ENCODE results near the gene TLL2. TPM values are rescaled to one million over a fixed set of nuclear protein-coding genes. Genes with fewer than 3 reads are reported as not detected.

Gene TLL2
- total and polyA plus RNA-seq, 3 experiments from 2014 or later: 0.09 TPM; not detected in 2

DNA sequence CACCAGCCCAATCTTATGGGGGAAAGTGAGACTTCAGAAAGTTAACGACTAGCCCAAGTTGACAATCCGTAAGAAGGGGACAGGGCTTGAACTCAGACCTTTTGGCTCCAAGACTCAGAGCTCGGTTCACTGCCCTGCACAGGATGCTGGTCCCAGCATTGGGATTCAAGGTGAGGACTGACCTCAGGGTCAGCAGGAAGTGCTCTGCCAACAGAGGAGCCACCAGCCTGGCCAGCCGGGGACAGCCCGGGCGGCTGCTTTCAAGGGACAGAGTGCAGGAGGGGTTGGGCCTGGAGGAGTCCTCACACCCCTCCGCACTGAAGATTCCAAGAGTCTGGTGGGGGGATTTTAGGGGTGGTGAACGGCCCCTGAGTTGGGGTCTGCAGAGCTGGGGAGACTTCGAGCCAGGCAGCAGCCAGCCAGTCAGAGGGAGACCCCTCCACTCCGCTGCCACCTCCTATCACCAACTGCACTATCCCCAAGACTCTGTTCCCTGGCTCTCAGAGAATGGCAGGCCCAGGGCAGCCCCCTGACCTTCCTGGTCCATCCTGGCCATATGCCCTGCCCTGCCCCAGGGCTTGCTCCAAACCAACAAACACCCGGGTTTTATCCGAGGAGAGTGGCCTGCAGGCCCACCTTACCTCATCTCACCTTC lies 19.7 kb downstream of the TLL2 start:
- Histone ChIP-seq H3K36me3 (ENCODE audit: insufficient read depth, low read length) (no peaks in the 10 kb centered on the region), H3K4me1 (ENCODE audit: insufficient read depth, low read length) (no peaks in the 10 kb centered on the region), H3K27ac (ENCODE audit: low read depth, low read length) (no peak overlapping the region), H3K9me3 (ENCODE audit: low read length) (no peaks in the 10 kb centered on the region), H3K4me3 (ENCODE audit: low read length) (no peak overlapping the region), H3K27me3 (ENCODE audit: insufficient read depth, low read length, poor library complexity, severe bottlenecking) (peaks cover 4% of the 10 kb centered on the region)
- H3K27ac Mint-ChIP-seq: no peak overlapping the region
- CTCF ChIA-PET: no interaction called here
- DNase-seq: no peak
- POLR2A ChIA-PET: no interaction called here
- peaks cover 0 to 3% (median 0%) of the 10 kb centered on the region in 3 donors for H3K36me3 Mint-ChIP-seq
- no peaks in the 10 kb centered on the region for H3K4me1 Mint-ChIP-seq
- H3K27me3 Mint-ChIP-seq: peaks cover 14 to 47% of the 10 kb centered on the region in 2 donors
- H3K4me3 Mint-ChIP-seq: no peak overlapping the region
- H3K9me3 Mint-ChIP-seq: no peaks in the 10 kb centered on the region

DNA sequence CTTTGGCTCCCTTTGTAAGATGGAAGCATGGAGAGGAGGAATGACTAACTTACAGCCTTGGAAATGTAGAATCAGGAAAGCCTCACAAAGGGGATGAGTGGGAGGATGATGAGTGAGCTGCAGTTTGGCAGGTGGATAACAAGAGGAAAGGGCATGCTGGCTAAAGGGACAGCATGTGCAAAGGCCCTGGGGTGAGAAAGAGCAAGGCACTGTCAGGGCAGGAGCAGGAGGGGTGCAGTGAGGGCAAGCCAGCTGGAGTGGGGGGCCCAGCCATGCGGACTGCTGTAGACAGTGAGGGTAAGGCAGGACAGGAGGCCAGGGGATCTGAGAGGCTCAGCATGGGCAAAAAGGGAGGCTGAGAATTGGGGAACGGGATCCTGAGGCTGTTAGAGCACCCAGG lies 20.5 kb downstream of the TLL2 start:
- H3K4me3 Mint-ChIP-seq: no peak overlapping the region
- POLR2A ChIA-PET: no interaction called here

DNA sequence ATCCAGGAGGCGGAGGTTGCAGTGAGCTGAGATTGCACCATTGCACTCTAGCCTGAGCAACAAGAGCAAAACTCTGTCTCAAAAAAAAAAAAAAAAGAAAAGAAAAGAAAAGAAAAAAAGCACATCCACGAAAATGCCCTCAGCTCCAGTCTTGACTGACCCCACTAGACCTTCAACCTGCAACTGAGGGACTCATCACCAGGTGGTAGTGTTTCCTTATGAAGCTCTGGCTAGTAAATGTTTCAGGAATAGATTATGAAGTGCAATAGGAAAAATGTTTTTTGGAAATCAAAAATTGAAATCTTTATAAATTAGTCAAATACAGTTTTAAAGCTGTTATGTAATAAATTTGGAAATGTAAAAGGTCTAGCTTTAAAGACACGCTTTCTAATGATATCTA lies 22.4 kb downstream of the TLL2 start:
- Histone ChIP-seq H3K36me3 (ENCODE audit: insufficient read depth, low read length) (no peaks in the 10 kb centered on the region), H3K4me3 (ENCODE audit: low read length) (no peak overlapping the region), H3K4me1 (ENCODE audit: insufficient read depth, low read length) (no peaks in the 10 kb centered on the region), H3K9me3 (ENCODE audit: low read length) (no peaks in the 10 kb centered on the region), H3K27ac (ENCODE audit: low read depth, low read length) (no peak overlapping the region), H3K27me3 (ENCODE audit: insufficient read depth, low read length, poor library complexity, severe bottlenecking) (peaks cover 4% of the 10 kb centered on the region)
- CTCF ChIA-PET: no interaction called here
- H3K27ac Mint-ChIP-seq: no peak overlapping the region
- no peak for DNase-seq
- no peak overlapping the region for H3K4me3 Mint-ChIP-seq
- no peaks in the 10 kb centered on the region for H3K4me1 Mint-ChIP-seq
- H3K36me3 Mint-ChIP-seq: peaks cover 0 to 3% (median 0%) of the 10 kb centered on the region in 3 donors
- H3K9me3 Mint-ChIP-seq: no peaks in the 10 kb centered on the region
- peaks cover 12 to 46% of the 10 kb centered on the region in 2 donors for H3K27me3 Mint-ChIP-seq
- POLR2A ChIA-PET: no interaction called here

More for the DNA sequence above, 20.5 kb downstream of the TLL2 start:
- Histone ChIP-seq H3K9me3 (ENCODE audit: low read length) (no peaks in the 10 kb centered on the region), H3K4me1 (ENCODE audit: insufficient read depth, low read length) (no peaks in the 10 kb centered on the region), H3K27ac (ENCODE audit: low read depth, low read length) (no peak overlapping the region), H3K27me3 (ENCODE audit: insufficient read depth, low read length, poor library complexity, severe bottlenecking) (peaks cover 4% of the 10 kb centered on the region), H3K4me3 (ENCODE audit: low read length) (no peak overlapping the region), H3K36me3 (ENCODE audit: insufficient read depth, low read length) (no peaks in the 10 kb centered on the region)
- Mint-ChIP-seq H3K27me3 (peaks cover 16 to 50% of the 10 kb centered on the region in 2 donors), H3K4me1 (no peaks in the 10 kb centered on the region), H3K36me3 (peaks cover 0 to 3% (median 0%) of the 10 kb centered on the region in 3 donors), H3K9me3 (no peaks in the 10 kb centered on the region), H3K27ac (no peak overlapping the region)
- CTCF ChIA-PET: no interaction called here
- DNase-seq: no peak

DNA sequence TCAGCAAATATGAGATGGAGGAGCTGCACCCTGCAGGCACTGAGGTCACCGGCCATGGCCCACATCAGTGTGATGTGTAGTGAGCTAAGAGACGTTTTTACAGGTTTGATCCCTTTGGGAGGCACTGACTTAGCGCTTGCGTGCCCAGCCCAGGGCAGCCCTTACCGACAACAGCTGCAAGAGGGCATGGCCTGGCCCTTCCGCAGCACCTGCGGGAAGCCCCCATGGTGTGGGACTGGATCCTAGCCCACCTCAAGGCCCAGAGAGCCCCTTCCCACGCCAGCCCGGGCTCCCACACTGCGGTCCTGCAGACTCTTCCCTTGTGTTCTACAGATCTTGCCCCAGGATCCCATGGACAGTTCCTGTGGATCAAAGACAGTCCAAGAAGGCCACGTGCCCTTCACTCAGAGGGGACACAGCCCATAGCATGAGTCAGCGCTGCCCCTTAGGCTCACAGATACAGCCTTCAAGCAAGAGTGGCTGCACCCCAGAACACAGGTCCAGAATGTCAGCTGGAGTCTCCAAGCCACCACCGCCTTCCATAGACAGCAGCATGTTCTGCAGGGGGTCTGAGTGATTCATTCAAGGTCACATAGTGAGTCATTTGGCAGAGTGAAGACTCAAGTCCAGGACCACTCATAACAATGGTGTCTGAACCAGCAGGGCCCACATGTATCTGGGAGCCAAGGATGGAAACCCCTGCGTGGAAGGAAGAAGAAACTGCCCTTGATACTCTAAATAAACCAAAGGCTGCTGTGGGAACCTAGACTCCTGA lies 25.4 kb downstream of the TLL2 start:
- H3K4me3 Mint-ChIP-seq: no peak overlapping the region
- ChIA-PET CTCF (no interaction called here), POLR2A (no interaction called here)
- no peak overlapping the region for H3K4me3 ChIP-seq (ENCODE audit: low read length)
- H3K27me3 Mint-ChIP-seq: peaks cover 10 to 40% of the 10 kb centered on the region in 2 donors
- H3K4me1 ChIP-seq (ENCODE audit: insufficient read depth, low read length): no peaks in the 10 kb centered on the region
- H3K27ac Mint-ChIP-seq: peak overlapping the region in 1 of 8 donors; percentile 24
- H3K36me3 ChIP-seq (ENCODE audit: insufficient read depth, low read length): no peaks in the 10 kb centered on the region
- no peaks in the 10 kb centered on the region for H3K36me3 Mint-ChIP-seq
- H3K4me1 Mint-ChIP-seq: no peaks in the 10 kb centered on the region
- no peaks in the 10 kb centered on the region for H3K9me3 Mint-ChIP-seq
- no peak for DNase-seq
- H3K27me3 ChIP-seq (ENCODE audit: insufficient read depth, low read length, poor library complexity, severe bottlenecking): peaks cover 4% of the 10 kb centered on the region
- H3K9me3 ChIP-seq (ENCODE audit: low read length): no peaks in the 10 kb centered on the region
- no peak overlapping the region for H3K27ac ChIP-seq (ENCODE audit: low read depth, low read length)

DNA sequence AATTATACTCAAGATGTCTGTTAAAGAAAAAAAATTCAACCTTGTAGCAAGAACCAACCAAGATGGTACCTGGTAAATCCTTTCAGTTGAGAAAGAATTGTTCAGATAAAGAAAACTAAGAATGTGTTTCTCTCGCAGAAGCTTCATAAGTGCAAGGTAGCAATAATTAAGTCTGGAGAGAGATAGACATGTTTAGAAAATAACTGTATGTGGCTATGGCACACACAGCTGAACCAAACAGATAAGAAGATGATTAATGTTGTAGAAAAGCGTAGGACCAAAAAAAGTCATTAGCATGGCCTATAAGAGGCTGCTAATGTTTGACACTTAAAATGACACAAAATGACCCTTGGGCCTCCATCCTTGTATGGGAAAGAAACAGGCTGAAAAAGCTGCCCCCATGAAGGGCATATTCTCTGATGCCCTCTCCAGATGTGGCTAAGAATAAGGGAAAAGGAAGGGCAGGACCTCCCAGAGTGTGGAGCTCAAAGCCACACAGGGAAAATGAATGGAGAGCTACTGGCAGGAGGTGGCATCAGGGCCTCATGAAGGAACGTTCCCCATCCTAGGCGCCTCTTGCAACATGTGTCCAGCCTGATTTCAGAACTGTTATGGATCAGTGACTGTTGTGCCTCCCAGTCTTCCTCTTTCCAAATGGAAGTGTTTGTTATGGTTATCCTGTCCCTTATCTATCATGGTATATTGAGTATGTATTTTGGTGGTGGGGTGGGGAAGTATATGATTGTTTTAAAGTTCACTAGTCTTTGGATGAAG lies 30.7 kb downstream of the TLL2 start:
- H3K27me3 ChIP-seq (ENCODE audit: insufficient read depth, low read length, poor library complexity, severe bottlenecking): no peaks in the 10 kb centered on the region
- H3K27ac Mint-ChIP-seq: no peak overlapping the region
- POLR2A ChIA-PET: no interaction called here
- H3K9me3 ChIP-seq (ENCODE audit: low read length): no peaks in the 10 kb centered on the region
- H3K36me3 ChIP-seq (ENCODE audit: insufficient read depth, low read length): no peaks in the 10 kb centered on the region
- H3K4me3 ChIP-seq (ENCODE audit: low read length): no peak overlapping the region
- H3K27ac ChIP-seq (ENCODE audit: low read depth, low read length): no peak overlapping the region
- H3K36me3 Mint-ChIP-seq: no peaks in the 10 kb centered on the region
- peaks cover 10 to 42% of the 10 kb centered on the region in 2 donors for H3K27me3 Mint-ChIP-seq
- H3K4me1 Mint-ChIP-seq: no peaks in the 10 kb centered on the region
- no peak for DNase-seq
- no peaks in the 10 kb centered on the region for H3K4me1 ChIP-seq (ENCODE audit: insufficient read depth, low read length)
- H3K4me3 Mint-ChIP-seq: no peak overlapping the region
- H3K9me3 Mint-ChIP-seq: no peaks in the 10 kb centered on the region
- CTCF ChIA-PET: no interaction called here

DNA sequence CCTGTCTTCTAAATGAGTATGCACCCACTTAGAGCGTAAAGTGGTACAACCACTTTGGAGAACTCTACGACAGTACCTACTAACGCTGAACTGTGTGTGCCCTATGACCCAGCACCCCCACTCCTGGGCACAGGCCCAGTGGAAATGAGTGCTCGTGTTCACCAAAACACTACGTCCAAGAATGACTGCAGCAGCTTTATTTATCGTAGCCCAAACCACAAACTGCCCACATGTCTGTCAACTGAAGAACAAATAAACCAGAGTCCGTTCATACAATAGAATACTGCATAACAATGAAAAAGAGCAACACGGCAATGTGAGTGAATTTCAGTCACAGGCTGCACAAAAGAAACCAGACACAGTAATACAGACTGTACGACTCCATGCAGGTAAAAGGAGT lies 35.4 kb downstream of the TLL2 start:
- no peaks in the 10 kb centered on the region for H3K27me3 ChIP-seq (ENCODE audit: insufficient read depth, low read length, poor library complexity, severe bottlenecking)
- Mint-ChIP-seq H3K27ac (no peak overlapping the region), H3K27me3 (peaks cover 12 to 46% of the 10 kb centered on the region in 2 donors), H3K9me3 (no peaks in the 10 kb centered on the region), H3K4me1 (no peaks in the 10 kb centered on the region), H3K4me3 (no peak overlapping the region), H3K36me3 (no peaks in the 10 kb centered on the region)
- no peak overlapping the region for H3K4me3 ChIP-seq (ENCODE audit: low read length)
- H3K36me3 ChIP-seq (ENCODE audit: insufficient read depth, low read length): no peaks in the 10 kb centered on the region
- DNase-seq: no peak
- no peak overlapping the region for H3K27ac ChIP-seq (ENCODE audit: low read depth, low read length)
- H3K9me3 ChIP-seq (ENCODE audit: low read length): no peaks in the 10 kb centered on the region
- ChIA-PET CTCF (no interaction called here), POLR2A (no interaction called here)
- H3K4me1 ChIP-seq (ENCODE audit: insufficient read depth, low read length): no peaks in the 10 kb centered on the region

DNA sequence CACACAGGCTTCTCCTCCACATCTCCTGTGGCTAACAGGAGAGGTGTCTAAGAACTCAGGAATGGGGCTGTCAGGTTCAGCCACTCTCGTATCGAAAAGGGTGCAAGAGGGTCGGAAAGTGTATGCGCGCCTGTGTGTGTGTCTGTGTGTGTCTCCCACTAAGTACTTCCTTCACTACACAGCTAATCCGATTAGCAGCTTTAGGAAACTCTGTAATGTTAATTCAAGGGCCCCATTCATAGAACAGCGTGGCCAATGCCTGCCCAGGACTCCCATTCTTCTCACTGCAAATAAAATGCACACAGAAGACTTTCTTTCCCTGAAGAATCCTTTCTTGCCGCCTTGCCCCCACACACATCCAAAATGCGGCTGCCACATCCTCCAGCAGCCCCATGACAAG lies 39.9 kb downstream of the TLL2 start:
- H3K4me3 ChIP-seq (ENCODE audit: low read length): no peak overlapping the region
- H3K4me1 Mint-ChIP-seq: peaks cover 0 to 2% (median 0%) of the 10 kb centered on the region in 3 donors
- no peak overlapping the region for H3K27ac Mint-ChIP-seq
- ChIA-PET CTCF (no interaction called here), POLR2A (no interaction called here)
- H3K27me3 Mint-ChIP-seq: peaks cover 6 to 47% of the 10 kb centered on the region in 2 donors
- H3K36me3 Mint-ChIP-seq: no peaks in the 10 kb centered on the region
- H3K27ac ChIP-seq (ENCODE audit: low read depth, low read length): no peak overlapping the region
- no peaks in the 10 kb centered on the region for H3K9me3 Mint-ChIP-seq
- no peaks in the 10 kb centered on the region for H3K4me1 ChIP-seq (ENCODE audit: insufficient read depth, low read length)
- H3K9me3 ChIP-seq (ENCODE audit: low read length): no peaks in the 10 kb centered on the region
- no peak overlapping the region for H3K4me3 Mint-ChIP-seq
- no peaks in the 10 kb centered on the region for H3K36me3 ChIP-seq (ENCODE audit: insufficient read depth, low read length)
- DNase-seq: no peak
- no peaks in the 10 kb centered on the region for H3K27me3 ChIP-seq (ENCODE audit: insufficient read depth, low read length, poor library complexity, severe bottlenecking)

DNA sequence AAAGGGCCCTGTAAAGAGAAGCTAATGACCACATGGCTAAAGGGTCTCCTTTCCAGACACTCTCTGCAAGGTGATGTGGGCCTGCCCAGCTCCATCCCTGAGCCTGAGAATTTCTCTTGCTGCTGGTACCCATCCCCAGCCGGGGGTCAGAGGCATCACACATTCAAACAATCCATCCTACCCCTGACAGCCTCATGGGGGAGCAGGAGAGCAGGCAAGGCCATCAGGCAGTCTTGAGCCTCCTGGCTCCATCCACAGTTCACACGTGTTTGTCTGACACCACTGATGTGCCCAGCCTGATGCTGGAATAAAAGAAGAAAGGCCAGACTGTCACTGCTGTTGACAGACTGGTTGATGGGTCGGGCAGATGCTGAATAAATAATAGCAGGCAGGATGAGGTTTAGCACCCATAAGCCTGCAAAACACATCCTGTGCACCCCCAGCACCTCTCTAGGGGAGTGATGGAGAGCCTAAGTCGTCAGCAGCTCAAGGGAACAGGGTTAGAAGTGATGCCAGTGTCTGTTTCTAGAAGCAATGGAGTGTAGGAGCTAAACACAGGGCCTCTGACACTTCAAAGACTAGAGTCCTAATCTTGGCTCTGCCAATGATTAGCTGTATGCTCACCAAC lies 43.5 kb downstream of the TLL2 start:
- Mint-ChIP-seq H3K27me3 (peaks cover 9 to 61% of the 10 kb centered on the region in 2 donors), H3K36me3 (no peaks in the 10 kb centered on the region), H3K9me3 (no peaks in the 10 kb centered on the region), H3K4me3 (no peak overlapping the region), H3K27ac (peak overlapping the region in 1 of 8 donors; percentile 15), H3K4me1 (peaks cover 0 to 2% (median 0%) of the 10 kb centered on the region in 3 donors)
- no peaks in the 10 kb centered on the region for H3K27me3 ChIP-seq (ENCODE audit: insufficient read depth, low read length, poor library complexity, severe bottlenecking)
- H3K4me3 ChIP-seq (ENCODE audit: low read length): no peak overlapping the region
- no peak overlapping the region for H3K27ac ChIP-seq (ENCODE audit: low read depth, low read length)
- H3K9me3 ChIP-seq (ENCODE audit: low read length): no peaks in the 10 kb centered on the region
- no peaks in the 10 kb centered on the region for H3K36me3 ChIP-seq (ENCODE audit: insufficient read depth, low read length)
- ChIA-PET POLR2A (no interaction called here), CTCF (no interaction called here)
- DNase-seq: no peak
- H3K4me1 ChIP-seq (ENCODE audit: insufficient read depth, low read length): no peaks in the 10 kb centered on the region

Data from CD8-positive, alpha-beta memory T cell (primary cell).